GM19455 (cell line): Measurements from ENCODE around the gene FADS6.
"Not testable (repeated sequence)": the region's sequence is repeated elsewhere in the genome, so short reads cannot be mapped to it uniquely, and the experiment has no call there.

Experiments used
- ATAC-seq: cut with Tn5 transposase; IDR thresholded peaks from one replicate; pipeline ENCODE4 v1.9.1; 2021; ENCODE audit not compliant: unreplicated experiment

The FADS6 gene

GRCh38 chr17:74921026-74921681 lies 27.7 kb upstream of the FADS6 start:
- no peak for ATAC-seq

DNA sequence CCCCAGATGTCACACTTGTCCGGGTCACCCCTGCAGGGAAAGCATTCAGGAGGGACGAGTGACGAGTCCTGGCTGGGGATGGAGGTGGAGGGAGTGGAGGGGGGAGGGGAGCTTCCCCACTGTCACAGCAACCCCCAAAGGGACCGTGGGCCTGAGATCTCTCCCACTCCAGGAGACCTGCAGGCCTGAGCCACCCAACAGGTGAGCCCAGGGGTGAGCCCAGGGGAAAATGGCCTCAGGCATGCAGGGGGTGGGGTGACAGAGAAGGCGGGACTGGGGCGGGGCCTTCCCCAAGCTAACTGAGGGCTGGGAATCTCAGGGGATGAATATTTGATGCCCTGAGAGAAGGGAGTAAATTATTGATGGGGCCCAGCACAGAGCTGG lies 27.2 kb upstream of the FADS6 start:
- ATAC-seq: no peak

DNA sequence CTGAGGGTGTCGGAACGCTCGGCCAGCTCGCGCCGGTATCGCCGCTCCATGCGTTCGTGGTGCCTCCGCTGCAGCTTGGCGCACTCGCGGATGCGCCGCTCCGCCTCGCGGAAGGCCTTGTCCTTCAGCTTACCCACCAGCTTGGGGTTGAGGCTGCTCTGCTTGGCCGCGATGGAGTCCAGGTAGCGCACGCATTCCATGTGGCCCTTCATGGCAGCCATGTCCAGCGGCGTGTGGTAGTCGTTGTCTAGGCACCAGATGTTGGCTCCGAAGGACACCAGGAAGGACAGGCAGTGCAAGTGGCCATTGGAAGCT lies 26.8 kb upstream of the FADS6 start:
- ATAC-seq: no peak

DNA sequence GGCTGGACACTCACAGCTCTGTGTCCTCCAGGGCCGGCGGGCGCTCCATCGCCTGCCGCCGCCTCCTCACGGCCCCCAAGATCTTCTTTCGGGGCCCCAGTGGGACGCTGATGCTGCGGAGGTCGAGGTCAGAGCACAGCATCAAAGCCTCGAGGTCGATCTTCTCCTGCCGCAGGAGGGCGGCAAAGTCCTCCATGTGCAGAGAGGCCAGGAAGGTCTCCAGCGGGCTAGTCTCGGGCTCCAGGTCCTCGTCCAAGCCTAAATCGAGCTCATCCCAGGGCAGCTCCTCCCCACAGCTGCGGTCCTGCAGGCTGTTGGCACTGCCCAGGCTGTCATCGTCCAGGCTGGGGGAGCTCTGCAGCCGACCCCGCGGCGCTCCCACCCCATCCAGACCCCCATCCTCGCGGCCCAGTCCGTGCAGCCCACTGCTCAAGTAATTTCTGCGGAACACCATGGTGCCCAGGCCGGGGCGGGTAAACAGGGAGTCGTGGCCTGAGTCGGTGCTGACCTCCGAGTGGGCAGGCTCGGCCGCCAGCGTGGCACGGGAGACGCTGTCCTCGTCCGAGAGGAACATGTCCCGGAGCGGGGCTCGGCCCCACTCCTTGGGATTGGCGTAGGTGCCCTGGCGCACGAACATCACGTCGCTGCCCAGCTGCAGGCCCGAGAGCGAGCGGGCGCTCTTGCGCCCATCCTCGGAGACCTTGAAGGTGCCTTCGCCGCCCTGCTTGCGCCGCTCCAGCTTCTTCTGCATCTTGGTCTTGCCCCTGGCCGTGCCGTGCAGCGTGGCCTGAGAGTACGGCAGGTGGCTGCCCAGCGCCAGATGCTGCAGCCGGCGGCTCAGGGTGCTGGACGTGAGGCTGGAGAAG lies 26.2 kb upstream of the FADS6 start:
- no peak for ATAC-seq

- no peak for ATAC-seq
Observed at GRCh38 chr17:74918906-74919305, 25.5 kb upstream of the FADS6 start.

DNA sequence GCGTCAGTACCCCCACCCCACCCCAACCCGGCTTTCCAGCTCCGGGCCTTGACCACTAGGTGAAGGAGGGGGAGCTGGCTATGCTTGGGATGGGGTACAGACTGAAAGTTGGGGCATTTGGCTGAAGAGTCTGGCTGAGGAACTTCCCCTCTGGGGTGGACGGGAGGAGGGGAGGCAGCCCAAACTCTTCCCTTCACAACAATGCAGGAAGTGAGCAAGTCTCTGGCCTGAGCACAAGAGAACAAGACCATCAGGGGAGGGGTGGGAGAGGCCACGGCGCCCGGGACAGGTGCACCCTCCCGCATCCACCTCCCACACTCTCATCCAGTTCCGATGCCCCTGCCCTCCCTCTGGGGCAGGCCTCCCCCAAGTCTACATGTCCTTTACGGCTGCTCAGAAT lies 24.0 kb upstream of the FADS6 start:
- ATAC-seq: no peak

GRCh38 chr17:74916851-74917199 lies 23.4 kb upstream of the FADS6 start:
- no peak for ATAC-seq

DNA sequence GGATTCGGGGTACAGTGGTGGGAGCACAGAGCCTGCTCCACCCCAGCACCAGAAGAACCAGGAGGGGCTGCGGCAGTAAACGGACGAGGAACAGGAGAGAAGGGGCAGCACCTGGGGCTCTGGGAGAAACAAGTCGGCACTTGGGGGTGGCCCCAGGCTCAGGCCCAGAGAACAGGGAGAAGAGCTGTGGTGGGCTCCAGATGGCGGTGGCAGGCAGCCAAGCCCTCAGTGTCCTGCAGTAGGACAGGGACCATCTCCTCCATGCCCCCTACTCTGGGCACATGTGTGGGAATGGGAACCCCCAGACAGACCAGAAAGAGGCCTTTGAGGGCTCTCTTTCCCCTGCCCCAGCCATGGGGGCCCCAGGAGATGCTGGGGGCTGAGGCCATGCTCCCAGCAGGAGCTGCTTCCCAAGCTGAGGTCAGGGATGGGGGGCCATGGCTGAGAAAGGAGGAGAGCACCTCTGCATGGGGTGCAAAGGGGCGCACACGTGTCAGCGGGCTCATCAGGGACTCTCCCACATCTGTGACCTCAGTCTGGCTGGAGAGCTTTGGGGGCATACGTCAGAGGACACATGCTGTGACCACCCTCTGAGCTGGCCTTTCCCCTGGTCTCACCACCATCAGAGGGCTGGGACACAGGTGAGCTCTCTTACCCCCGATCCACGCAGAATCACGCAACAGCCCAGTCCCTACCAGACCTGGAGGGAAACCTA lies 22.9 kb upstream of the FADS6 start:
- no peak for ATAC-seq

DNA sequence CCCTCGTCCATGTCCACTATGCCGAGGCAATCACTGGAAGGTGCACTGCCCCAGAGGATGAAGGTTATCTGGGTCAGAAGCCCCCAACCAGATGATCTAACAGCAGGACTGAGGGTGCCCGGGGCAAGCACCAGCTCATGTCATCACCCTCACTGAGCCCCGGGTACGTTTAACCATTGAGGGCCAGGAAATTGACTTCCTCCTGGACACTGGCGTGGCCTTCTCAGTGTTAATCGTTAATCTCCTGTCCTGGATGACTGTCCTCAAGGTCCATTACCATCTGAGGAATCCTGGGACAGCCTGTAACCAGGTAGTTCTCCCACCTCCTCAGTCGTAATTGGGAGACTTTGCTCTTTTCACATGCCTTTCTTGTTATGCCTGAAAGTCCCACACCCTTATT lies 18.0 kb upstream of the FADS6 start:
- ATAC-seq: not testable (repeated sequence)

- ATAC-seq: not testable (repeated sequence)
Observed at GRCh38 chr17:74909097-74909496, 15.7 kb upstream of the FADS6 start.

DNA sequence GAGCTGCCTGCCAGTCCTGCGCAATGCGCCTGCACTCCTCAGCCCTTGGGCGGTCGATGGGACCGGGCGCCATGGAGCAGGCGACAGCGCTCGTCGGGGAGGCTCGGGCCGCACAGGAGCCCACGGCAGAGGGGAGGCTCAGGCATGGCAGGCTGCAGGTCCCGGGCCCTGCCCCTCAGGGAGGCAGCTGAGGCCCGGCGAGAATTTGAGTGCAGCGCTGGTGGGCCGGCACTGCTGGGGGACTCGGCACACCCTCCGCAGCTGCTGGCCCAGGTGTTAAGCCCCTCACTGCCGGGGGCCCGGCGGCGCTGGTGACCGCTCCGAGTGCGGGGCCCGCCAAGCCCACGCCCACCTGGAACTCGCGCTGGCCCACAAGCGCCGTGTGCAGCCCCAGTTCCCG lies 13.6 kb upstream of the FADS6 start:
- ATAC-seq: no peak

DNA sequence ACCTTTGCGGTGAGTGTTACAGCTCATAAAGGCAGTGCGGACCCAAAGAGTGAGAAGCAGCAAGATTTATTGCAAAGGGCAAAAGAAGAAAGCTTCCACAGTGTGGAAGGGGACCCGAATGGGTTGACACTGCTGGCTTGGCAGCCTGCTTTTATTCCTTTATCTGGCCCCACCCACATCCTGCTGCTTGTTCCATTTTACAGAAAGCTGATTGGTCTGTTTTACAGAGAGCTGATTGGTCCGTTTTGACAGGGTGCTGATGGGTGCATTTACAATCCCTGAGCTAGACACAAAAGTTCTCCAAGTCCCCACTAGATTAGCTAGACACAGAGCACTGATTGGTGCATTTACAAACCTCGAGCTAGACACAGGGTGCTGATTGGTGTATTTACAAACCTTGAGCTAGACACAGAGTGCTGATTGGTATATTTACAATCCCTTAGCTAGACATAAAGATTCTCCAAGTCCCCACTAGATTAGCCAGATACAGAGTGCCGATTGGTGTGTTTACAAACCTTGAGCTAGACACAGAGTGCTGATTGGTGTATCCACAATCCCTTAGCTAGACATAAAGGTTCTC lies 12.9 kb upstream of the FADS6 start:
- ATAC-seq: not testable (repeated sequence)

DNA sequence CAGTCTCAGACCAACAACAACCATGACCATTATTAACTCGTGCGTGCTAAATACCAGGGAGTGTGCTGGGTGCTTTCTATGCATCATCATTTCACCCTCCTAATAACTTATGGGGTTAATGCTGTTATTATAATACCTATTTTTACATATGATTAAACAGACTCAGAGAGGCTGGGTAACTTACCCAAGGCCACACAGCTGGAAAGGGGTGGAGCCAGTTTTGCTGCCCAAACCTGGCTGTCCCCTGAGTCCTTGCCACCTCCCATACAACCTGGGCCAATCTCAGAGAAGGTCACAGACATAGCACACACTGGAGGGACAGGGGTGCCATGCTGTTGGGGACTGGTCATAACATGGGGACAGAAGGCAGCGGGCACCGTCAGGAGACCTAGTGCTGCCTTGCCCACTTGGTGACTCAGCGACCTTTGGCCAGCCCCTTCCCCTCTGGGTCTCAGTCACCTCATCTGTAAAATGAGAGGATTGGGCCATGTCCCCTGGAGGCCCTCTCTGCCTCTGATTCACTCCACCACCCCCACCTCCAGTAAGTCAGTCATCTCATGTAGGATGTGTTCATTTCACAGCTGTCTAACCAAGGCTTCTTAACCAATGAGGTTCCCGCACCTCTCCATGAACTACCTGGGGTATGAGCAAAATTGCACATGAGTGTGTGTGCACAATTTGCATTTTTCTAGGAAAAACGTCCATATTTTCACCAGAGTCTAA lies 11.4 kb upstream of the FADS6 start:
- no peak for ATAC-seq

- ATAC-seq: no peak
Observed at GRCh38 chr17:74903671-74904070, 10.2 kb upstream of the FADS6 start.

- ATAC-seq: no peak
Observed at GRCh38 chr17:74903034-74903433, 9.6 kb upstream of the FADS6 start.

DNA sequence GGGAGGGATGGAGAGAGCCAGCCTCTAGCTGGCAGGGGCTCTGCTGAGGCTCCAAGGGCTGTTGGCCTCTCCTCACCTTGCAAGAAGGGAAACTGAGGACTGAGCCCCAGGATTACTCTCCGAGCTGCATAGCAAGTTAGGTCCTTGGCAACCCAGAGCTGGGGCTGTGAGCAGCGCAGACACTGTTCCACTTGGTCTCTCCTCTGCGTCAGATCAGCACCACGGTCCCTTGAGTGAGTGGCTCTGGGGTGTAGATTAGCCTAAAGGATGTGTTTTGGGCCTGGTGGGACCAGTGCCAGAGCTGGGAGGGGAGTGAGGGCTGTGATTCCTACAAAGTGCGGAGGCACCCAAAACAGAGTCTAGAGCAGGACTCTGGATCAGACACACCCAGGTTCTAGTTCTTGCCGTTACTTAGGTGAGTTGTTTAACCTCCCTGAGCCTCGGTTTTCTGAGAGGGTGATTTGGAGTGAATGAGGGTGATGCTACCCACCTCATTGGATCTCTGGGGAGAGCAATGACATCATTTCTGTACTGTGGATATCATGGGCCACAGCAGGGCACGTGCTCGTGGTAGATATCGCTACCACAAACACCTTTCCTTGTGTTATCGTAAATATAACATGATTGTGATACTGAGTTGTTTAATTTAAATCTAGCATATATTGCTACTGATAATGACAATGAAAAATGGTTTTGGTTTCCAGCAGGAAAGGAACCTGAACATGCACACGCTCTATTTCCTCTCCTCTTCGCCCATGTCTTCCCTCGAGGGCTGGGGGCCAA lies 8.1 kb upstream of the FADS6 start:
- no peak for ATAC-seq

GRCh38 chr17:74900208-74900607 lies 6.8 kb upstream of the FADS6 start:
- no peak for ATAC-seq

- ATAC-seq: no peak
Observed at GRCh38 chr17:74898376-74898946, 5.0 kb upstream of the FADS6 start.

GRCh38 chr17:74893936-74894671 lies 671 bp upstream of the FADS6 start:
- ATAC-seq: no peak
